ENCODE results near the gene BPIFA1. TPM values are rescaled to one million over a fixed set of nuclear protein-coding genes. Genes with fewer than 3 reads are reported as not detected.

The BPIFA1 gene
- polyA plus RNA-seq, 1 donor from 2014 or later: not detected

GRCh38 chr20:33280775-33281174, 45.0 kb downstream of the BPIFA1 start:
- H3K27ac ChIP-seq (ENCODE audit: low read length): no peak overlapping the region
- H3K9ac ChIP-seq (ENCODE audit: low read length): no peak overlapping the region
- H3K9me2 ChIP-seq (ENCODE audit: insufficient read depth, low read length): no peaks in the 10 kb centered on the region
- no peaks in the 10 kb centered on the region for H3K79me2 ChIP-seq (replicated peaks; ENCODE audit: insufficient read depth, low read length)
- no peaks in the 10 kb centered on the region for H3F3A ChIP-seq (ENCODE audit: insufficient read depth, low read length, poor library complexity, severe bottlenecking)
- no peak overlapping the region for H3K4me3 ChIP-seq (ENCODE audit: low read length)
- no peaks in the 10 kb centered on the region for H4K20me1 ChIP-seq (ENCODE audit: insufficient read depth)
- H3K4me2 ChIP-seq (ENCODE audit: low read length): no peak overlapping the region
- H2AFZ ChIP-seq (ENCODE audit: low read depth, low read length): no peak overlapping the region
- H3K36me3 ChIP-seq (ENCODE audit: insufficient read depth, low read length): no peaks in the 10 kb centered on the region
- TF ChIP-seq POLR2AphosphoS5 (IDR thresholded peaks at IDR 0.05) (no peak), SMC3 (conservative IDR thresholded peaks at IDR 0.05; ENCODE audit: poor library complexity) (no peak), MXI1 (conservative IDR thresholded peaks at IDR 0.05; ENCODE audit: poor library complexity, severe bottlenecking) (no peak), EP300 (conservative IDR thresholded peaks at IDR 0.05; ENCODE audit: poor library complexity, severe bottlenecking) (no peak), CTCF (IDR thresholded peaks at IDR 0.05; ENCODE audit: poor library complexity, severe bottlenecking) (no peak), TAF1 (IDR thresholded peaks at IDR 0.05; ENCODE audit: low read depth) (no peak)
- no peaks in the 10 kb centered on the region for H3K9me3 ChIP-seq (ENCODE audit: low read length)
- no peaks in the 10 kb centered on the region for H3K27me3 ChIP-seq (ENCODE audit: insufficient read depth, low read depth, low read length)

- Histone ChIP-seq H4K20me1 (ENCODE audit: insufficient read depth) (no peaks in the 10 kb centered on the region), H3F3A (ENCODE audit: insufficient read depth, low read length, poor library complexity, severe bottlenecking) (no peaks in the 10 kb centered on the region), H3K9ac (ENCODE audit: low read length) (no peak overlapping the region), H3K4me3 (ENCODE audit: low read length) (no peak overlapping the region), H3K4me2 (ENCODE audit: low read length) (no peak overlapping the region), H3K36me3 (ENCODE audit: insufficient read depth, low read length) (no peaks in the 10 kb centered on the region), H3K79me2 (replicated peaks; ENCODE audit: insufficient read depth, low read length) (no peaks in the 10 kb centered on the region), H3K9me3 (ENCODE audit: low read length) (no peaks in the 10 kb centered on the region), H3K9me2 (ENCODE audit: insufficient read depth, low read length) (no peaks in the 10 kb centered on the region), H2AFZ (ENCODE audit: low read depth, low read length) (no peak overlapping the region), H3K27me3 (ENCODE audit: insufficient read depth, low read depth, low read length) (no peaks in the 10 kb centered on the region), H3K27ac (ENCODE audit: low read length) (peak overlapping the region; percentile 12)
- TF ChIP-seq EZH2 (IDR thresholded peaks at IDR 0.05; ENCODE audit: borderline replicate concordance, insufficient read depth, low read length, poor library complexity, severe bottlenecking) (no peak), MXI1 (conservative IDR thresholded peaks at IDR 0.05; ENCODE audit: poor library complexity, severe bottlenecking) (no peak), CTCF (IDR thresholded peaks at IDR 0.05; ENCODE audit: poor library complexity, severe bottlenecking) (no peak), REST (IDR thresholded peaks at IDR 0.05; ENCODE audit: borderline replicate concordance) (no peak), RAD21 (conservative IDR thresholded peaks at IDR 0.05) (no peak), EP300 (conservative IDR thresholded peaks at IDR 0.05; ENCODE audit: poor library complexity, severe bottlenecking) (no peak), SMC3 (conservative IDR thresholded peaks at IDR 0.05; ENCODE audit: poor library complexity) (no peak), TAF1 (IDR thresholded peaks at IDR 0.05; ENCODE audit: low read depth) (no peak), POLR2AphosphoS5 (IDR thresholded peaks at IDR 0.05) (no peak)
Measured at GRCh38 chr20:33281550-33282146, 45.9 kb downstream of the BPIFA1 start.

Measured in neural cell (in vitro differentiated cells).